Measurements from ENCODE around the gene STOX1.

DNA sequence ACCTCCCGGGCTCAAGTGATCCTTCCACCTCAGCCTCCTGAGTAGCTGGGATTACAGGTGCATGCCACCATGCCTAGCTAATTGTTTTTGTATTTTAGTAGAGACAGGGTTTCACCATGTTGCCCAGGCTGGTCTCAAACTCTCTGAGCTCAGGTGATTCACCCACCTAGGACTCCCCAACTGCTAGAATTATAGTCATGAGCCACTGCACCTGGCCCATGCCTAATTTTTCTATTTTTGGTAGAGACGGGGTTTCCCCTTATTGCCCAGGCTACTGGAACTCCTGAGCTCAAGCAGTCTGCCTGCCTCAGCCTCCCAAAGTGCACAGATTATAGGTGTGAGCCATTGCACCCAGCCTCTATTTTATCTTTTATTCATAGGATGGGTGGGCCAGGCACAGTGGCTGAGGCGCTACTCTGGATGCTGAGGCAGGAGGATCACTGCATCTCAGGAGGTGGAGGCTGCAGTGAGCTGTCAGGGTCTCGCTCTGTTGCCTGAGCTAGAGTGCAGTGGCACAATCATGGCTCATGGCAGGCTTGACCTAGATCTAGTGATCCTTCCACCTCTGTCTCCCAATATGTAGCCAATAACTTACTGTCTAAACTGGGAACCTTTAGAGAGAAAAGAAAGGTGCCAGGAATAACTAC, 31.3 kb upstream of the STOX1 start:
- TF ChIP-seq, protein P1, sequence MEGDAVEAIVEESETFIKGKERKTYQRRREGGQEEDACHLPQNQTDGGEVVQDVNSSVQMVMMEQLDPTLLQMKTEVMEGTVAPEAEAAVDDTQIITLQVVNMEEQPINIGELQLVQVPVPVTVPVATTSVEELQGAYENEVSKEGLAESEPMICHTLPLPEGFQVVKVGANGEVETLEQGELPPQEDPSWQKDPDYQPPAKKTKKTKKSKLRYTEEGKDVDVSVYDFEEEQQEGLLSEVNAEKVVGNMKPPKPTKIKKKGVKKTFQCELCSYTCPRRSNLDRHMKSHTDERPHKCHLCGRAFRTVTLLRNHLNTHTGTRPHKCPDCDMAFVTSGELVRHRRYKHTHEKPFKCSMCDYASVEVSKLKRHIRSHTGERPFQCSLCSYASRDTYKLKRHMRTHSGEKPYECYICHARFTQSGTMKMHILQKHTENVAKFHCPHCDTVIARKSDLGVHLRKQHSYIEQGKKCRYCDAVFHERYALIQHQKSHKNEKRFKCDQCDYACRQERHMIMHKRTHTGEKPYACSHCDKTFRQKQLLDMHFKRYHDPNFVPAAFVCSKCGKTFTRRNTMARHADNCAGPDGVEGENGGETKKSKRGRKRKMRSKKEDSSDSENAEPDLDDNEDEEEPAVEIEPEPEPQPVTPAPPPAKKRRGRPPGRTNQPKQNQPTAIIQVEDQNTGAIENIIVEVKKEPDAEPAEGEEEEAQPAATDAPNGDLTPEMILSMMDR (IDR thresholded peaks at IDR 0.05) = no peak
- TF ChIP-seq, protein P2, sequence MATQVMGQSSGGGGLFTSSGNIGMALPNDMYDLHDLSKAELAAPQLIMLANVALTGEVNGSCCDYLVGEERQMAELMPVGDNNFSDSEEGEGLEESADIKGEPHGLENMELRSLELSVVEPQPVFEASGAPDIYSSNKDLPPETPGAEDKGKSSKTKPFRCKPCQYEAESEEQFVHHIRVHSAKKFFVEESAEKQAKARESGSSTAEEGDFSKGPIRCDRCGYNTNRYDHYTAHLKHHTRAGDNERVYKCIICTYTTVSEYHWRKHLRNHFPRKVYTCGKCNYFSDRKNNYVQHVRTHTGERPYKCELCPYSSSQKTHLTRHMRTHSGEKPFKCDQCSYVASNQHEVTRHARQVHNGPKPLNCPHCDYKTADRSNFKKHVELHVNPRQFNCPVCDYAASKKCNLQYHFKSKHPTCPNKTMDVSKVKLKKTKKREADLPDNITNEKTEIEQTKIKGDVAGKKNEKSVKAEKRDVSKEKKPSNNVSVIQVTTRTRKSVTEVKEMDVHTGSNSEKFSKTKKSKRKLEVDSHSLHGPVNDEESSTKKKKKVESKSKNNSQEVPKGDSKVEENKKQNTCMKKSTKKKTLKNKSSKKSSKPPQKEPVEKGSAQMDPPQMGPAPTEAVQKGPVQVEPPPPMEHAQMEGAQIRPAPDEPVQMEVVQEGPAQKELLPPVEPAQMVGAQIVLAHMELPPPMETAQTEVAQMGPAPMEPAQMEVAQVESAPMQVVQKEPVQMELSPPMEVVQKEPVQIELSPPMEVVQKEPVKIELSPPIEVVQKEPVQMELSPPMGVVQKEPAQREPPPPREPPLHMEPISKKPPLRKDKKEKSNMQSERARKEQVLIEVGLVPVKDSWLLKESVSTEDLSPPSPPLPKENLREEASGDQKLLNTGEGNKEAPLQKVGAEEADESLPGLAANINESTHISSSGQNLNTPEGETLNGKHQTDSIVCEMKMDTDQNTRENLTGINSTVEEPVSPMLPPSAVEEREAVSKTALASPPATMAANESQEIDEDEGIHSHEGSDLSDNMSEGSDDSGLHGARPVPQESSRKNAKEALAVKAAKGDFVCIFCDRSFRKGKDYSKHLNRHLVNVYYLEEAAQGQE (IDR thresholded peaks at IDR 0.05; ENCODE audit: insufficient read depth in 1 of 2, low read depth in 2 of 2, low read length in 1 of 2) = no peak
